ENCODE data around the gene SPRYD4. TPM values are rescaled to one million over a fixed set of nuclear protein-coding genes. Genes with fewer than 3 reads are reported as not detected.

SPRYD4 gene
- total RNA-seq, result 2.0 and 2.4 TPM in 2 replicates

GRCh38 chr12:56468216-56469006 lies at the start of gene SPRYD4:
SPRYD4 (plus strand) TSS chr12:56468578; CDS start chr12:56468592, 14 bp downstream.

GRCh38 chr12:56448860-56449621 lies 19.3 kb upstream of the SPRYD4 start, which contains the start of gene TIMELESS:
TIMELESS (minus strand) TSS chr12:56449426; CDS start chr12:56434170, 15,256 bp downstream.

GRCh38 chr12:56454557-56454956 lies 13.8 kb upstream of the SPRYD4 start, which contains the start of gene MIP:
MIP (minus strand) TSS chr12:56454657; CDS start chr12:56454613, 44 bp downstream.

GRCh38 chr12:56488041-56488955 lies 19.9 kb downstream of the SPRYD4 start, which contains the start of gene GLS2:
GLS2 (minus strand) TSS chr12:56488161; CDS start chr12:56488118, 43 bp downstream.

GRCh38 chr12:56521590-56522371 lies 53.4 kb downstream of the SPRYD4 start, which contains the start of gene RBMS2:
RBMS2 (plus strand) TSS chr12:56521820; CDS start chr12:56522024, 204 bp downstream.

Other genes starting within 250 kb of the SPRYD4 start
- 46.2 and 57.4 TPM in 2 replicates for gene RNF41, start 246.7 kb upstream of the SPRYD4 start, total RNA-seq
- 41.6 and 57.6 TPM in 2 replicates for gene NABP2, start 244.2 kb upstream of the SPRYD4 start, total RNA-seq
- gene SLC39A5, start 238.5 kb upstream of the SPRYD4 start, total RNA-seq, result not detected in 2 replicates
- 17.7 and 18.9 TPM in 2 replicates for gene ANKRD52, start 210.2 kb upstream of the SPRYD4 start, total RNA-seq
- gene COQ10A, start 201.6 kb upstream of the SPRYD4 start, total RNA-seq, result 7.4 and 9.2 TPM in 2 replicates
- gene CS, start 168.2 kb upstream of the SPRYD4 start, total RNA-seq, result 156 and 157 TPM in 2 replicates
- 107 and 108 TPM in 2 replicates for gene CNPY2, start 152.6 kb upstream of the SPRYD4 start, total RNA-seq
- 5.5 and 7.4 TPM in 2 replicates for gene PAN2, start 134.6 kb upstream of the SPRYD4 start, total RNA-seq
- 0.13 TPM in 1 of 2 replicates, not detected in the other for gene IL23A, start 129.7 kb upstream of the SPRYD4 start, total RNA-seq
- 50.8 and 60.7 TPM in 2 replicates for gene STAT2, start 108.5 kb upstream of the SPRYD4 start, total RNA-seq
- gene APOF, start 105.7 kb upstream of the SPRYD4 start, total RNA-seq, result not detected in 2 replicates
- 21.9 and 23.5 TPM in 2 replicates for gene TIMELESS, start 19.2 kb upstream of the SPRYD4 start, total RNA-seq
- not detected in 2 replicates for gene MIP, start 13.9 kb upstream of the SPRYD4 start, total RNA-seq
- not detected in 2 replicates for gene GLS2, start 19.6 kb downstream of the SPRYD4 start, total RNA-seq
- gene RBMS2, start 53.2 kb downstream of the SPRYD4 start, total RNA-seq, result 35.1 and 41.6 TPM in 2 replicates
- gene BAZ2A, start 161.7 kb downstream of the SPRYD4 start, total RNA-seq, result 28.8 and 34.1 TPM in 2 replicates
- gene ATP5F1B, start 177.4 kb downstream of the SPRYD4 start, total RNA-seq, result 572 and 615 TPM in 2 replicates
- gene PTGES3, start 219.7 kb downstream of the SPRYD4 start, total RNA-seq, result 122 and 143 TPM in 2 replicates